Tibial nerve (tissue), 4 donors: Measurements from ENCODE around the gene SBSN. TPM values are rescaled to one million over a fixed set of nuclear protein-coding genes. Genes with fewer than 3 reads are reported as not detected.
"Not testable (repeated sequence)": the region's sequence is repeated elsewhere in the genome, so short reads cannot be mapped to it uniquely, and the experiment has no call there.

Experiments used
- DNase-seq, 2 donors: peaks; one replicate each; pipeline ENCODE4 v3.0.0-alpha.2; 2019; ENCODE audit warnings: low spot score in 2 of 2
- H3K27ac ChIP-seq, 4 donors: fragments of 200-600 bp; sonication (generic) in 3 of 4; one replicate each; pipeline ENCODE4 v1.5.1; 2017 to 2019; ENCODE audit warnings: mild to moderate bottlenecking in 1 of 4
- H3K27me3 ChIP-seq, 2 donors: fragments of 200-600 bp; sonication (generic) in 1 of 2; one replicate each; pipeline versions ENCODE4 v1.5.1 to v1.6.0; 2017 to 2019
- H3K36me3 ChIP-seq, 3 donors: fragments of 200-600 bp; sonication (generic); one replicate each; pipeline ENCODE4 v1.5.1; 2018 to 2019
- H3K4me1 ChIP-seq, 4 donors: fragments of 200-600 bp; sonication (generic) in 3 of 4; one replicate each; pipeline ENCODE4 v1.5.1; 2017 to 2019
- H3K4me3 ChIP-seq, 4 donors: fragments of 200-600 bp; sonication (generic) in 3 of 4; one replicate each; pipeline ENCODE4 v1.5.1; 2017 to 2019; ENCODE audit warnings: mild to moderate bottlenecking in 1 of 4, moderate library complexity in 1 of 4
- H3K9me3 ChIP-seq, 4 donors: fragments of 200-600 bp; sonication (generic) in 3 of 4; one replicate each; pipeline ENCODE4 v1.5.1; 2017 to 2019
- EP300 ChIP-seq, 2 donors: sonication (generic); formaldehyde crosslinking; IDR thresholded peaks; one replicate each; pipeline ENCODE4 v1.6.1; 2017; ENCODE audit warnings: antibody characterized with exemption in 2 of 2, mild to moderate bottlenecking in 1 of 2
- POLR2A ChIP-seq, 2 donors: fragments of 450-650 bp; IDR thresholded peaks; one replicate each; pipeline ENCODE4 v1.6.1; 2017; ENCODE audit warnings: antibody characterized with exemption in 2 of 2, mild to moderate bottlenecking in 2 of 2, moderate library complexity in 2 of 2
- WGBS, 2 donors: methylation state at CpG; one replicate each; pipeline ENCODE4 v1.1.5; 2018; 5-methylcytosine and 5-hydroxymethylcytosine counted together
- total RNA-seq, 4 donors: library from RNA; depleted of rRNA; stranded (reverse); fragments of >200 nt; gene quantifications; one replicate each; pipeline ENCODE4 v1.1.0, GENCODE V29; 2016
- TF ChIP-seq, protein P1 (sequence below), 5 experiments: fragments of 200-600 bp in 3 of 5; fragments of 450-650 bp in 2 of 5; sonication (generic) in 3 of 5; IDR thresholded peaks; one replicate each; pipeline ENCODE4 v1.5.1; 2016 to 2019; ENCODE audit warnings: antibody characterized with exemption in 5 of 5, mild to moderate bottlenecking in 3 of 5, moderate library complexity in 2 of 5

The SBSN gene
- total RNA-seq, 4 donors from 2014 or later = not detected

DNA sequence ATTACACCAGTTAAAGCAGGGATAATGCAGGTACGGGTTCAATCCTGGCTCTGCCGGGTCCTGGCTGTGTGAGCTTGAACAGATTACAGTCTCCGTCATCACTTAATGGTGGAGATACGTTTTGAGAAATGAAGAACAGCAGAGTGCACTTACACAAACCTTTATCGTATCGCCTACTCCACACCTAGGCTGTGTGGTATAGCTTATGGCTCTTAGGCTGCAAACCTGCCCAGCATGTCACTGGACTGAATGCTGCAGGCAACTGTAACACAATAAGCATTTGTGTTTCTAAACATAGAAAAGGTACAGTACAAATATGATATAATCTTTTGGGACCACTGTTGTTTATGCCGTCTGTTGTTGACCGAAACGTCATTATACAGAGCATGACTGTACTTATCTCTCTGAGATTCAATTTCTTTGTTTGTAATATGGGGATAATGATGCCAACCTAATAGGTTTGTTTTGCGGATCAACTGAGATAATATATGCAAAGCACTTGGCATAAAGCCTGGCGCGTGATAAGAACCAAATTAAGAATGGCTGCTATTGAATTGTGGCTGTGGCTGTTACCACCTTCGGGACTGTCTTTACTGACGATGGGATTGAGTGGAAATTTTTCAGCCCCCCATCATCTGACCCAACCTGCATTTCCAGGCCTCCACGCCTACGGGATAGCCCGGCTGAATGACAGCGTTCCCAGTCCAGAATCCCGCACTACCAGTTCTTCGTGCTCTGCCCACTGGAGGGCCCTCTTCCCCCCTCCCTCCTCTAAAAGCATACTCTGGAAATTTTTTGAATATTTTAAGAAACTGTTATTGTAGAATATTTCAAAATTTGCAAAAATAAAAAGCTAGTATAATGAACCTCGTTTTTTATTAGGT lies 49.1 kb downstream of the SBSN start:
- TF ChIP-seq EP300 (IDR thresholded peaks at IDR 0.05) (no peak), POLR2A (IDR thresholded peaks at IDR 0.05) (no peak)
- TF ChIP-seq, protein P1, sequence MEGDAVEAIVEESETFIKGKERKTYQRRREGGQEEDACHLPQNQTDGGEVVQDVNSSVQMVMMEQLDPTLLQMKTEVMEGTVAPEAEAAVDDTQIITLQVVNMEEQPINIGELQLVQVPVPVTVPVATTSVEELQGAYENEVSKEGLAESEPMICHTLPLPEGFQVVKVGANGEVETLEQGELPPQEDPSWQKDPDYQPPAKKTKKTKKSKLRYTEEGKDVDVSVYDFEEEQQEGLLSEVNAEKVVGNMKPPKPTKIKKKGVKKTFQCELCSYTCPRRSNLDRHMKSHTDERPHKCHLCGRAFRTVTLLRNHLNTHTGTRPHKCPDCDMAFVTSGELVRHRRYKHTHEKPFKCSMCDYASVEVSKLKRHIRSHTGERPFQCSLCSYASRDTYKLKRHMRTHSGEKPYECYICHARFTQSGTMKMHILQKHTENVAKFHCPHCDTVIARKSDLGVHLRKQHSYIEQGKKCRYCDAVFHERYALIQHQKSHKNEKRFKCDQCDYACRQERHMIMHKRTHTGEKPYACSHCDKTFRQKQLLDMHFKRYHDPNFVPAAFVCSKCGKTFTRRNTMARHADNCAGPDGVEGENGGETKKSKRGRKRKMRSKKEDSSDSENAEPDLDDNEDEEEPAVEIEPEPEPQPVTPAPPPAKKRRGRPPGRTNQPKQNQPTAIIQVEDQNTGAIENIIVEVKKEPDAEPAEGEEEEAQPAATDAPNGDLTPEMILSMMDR (IDR thresholded peaks at IDR 0.05) = no peak
- DNase-seq = no peak
- 76 to 77% methylated on average over 21 of the region's 21 CpGs for WGBS, 2 donors
- H3K27ac ChIP-seq = no peak overlapping the region
- no peaks in the 10 kb centered on the region for H3K9me3 ChIP-seq
- no peaks in the 10 kb centered on the region for H3K36me3 ChIP-seq
- peaks cover 0 to 3% of the 10 kb centered on the region in 2 donors for H3K27me3 ChIP-seq
- H3K4me3 ChIP-seq = no peak overlapping the region
- H3K4me1 ChIP-seq = no peaks in the 10 kb centered on the region

- Histone ChIP-seq H3K27ac (no peak overlapping the region), H3K27me3 (no peaks in the 10 kb centered on the region), H3K36me3 (no peaks in the 10 kb centered on the region), H3K4me1 (no peaks in the 10 kb centered on the region), H3K9me3 (no peaks in the 10 kb centered on the region), H3K4me3 (no peak overlapping the region)
- no peak for DNase-seq
- no peak for TF ChIP-seq POLR2A (IDR thresholded peaks at IDR 0.05)
- no peak for TF ChIP-seq EP300 (IDR thresholded peaks at IDR 0.05)
- TF ChIP-seq, protein P1 (IDR thresholded peaks at IDR 0.05) = no peak
- 38 to 47% methylated on average over 4 of the region's 4 CpGs for WGBS, 2 donors
Measured at GRCh38 chr19:35476149-35476548, 52.0 kb downstream of the SBSN start.

GRCh38 chr19:35474594-35474993 lies 53.5 kb downstream of the SBSN start:
- not testable (repeated sequence) for H3K9me3 ChIP-seq, H3K36me3 ChIP-seq, H3K4me3 ChIP-seq, H3K27ac ChIP-seq, H3K4me1 ChIP-seq, H3K27me3 ChIP-seq, DNase-seq
- WGBS, 2 donors = 95% methylated on average over 7 of the region's 7 CpGs

DNA sequence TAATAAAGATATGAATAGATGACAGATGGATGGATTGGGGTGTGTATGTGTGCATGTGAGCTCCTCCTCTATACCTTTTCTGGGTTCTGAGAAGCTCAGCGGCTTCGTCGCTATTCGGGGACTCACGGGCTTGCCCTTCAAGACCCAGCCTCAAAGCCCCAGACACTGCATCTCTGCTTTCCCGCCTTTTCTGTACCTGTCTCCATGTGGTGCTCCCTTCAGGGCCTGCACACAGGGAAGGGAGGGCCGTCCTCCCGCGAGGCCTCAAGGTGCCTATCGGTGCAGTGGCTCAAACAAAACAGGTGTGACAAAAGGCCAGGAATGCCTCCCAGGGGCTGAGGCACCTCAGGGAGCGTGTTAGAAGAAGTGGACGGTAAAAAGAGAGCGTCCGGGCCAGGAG lies 54.0 kb downstream of the SBSN start:
- Histone ChIP-seq H3K36me3 (no peaks in the 10 kb centered on the region), H3K4me1 (no peaks in the 10 kb centered on the region), H3K9me3 (no peaks in the 10 kb centered on the region), H3K4me3 (no peak overlapping the region), H3K27me3 (no peaks in the 10 kb centered on the region), H3K27ac (no peak overlapping the region)
- TF ChIP-seq, protein P1 (IDR thresholded peaks at IDR 0.05) = no peak
- TF ChIP-seq EP300 (IDR thresholded peaks at IDR 0.05) (no peak), POLR2A (IDR thresholded peaks at IDR 0.05) (no peak)
- no peak for DNase-seq
- 88 to 93% methylated on average over 14 of the region's 14 CpGs for WGBS, 2 donors

Other genes with a start within 250 kb of the SBSN start
- gene HAMP, start 245.8 kb downstream of the SBSN start, total RNA-seq = 1 to 10 TPM in 1 of 4 donors, not detected in 3; 2.9 TPM
- 10 to 100 TPM; 31.8 to 49.6 (median 38.4) TPM for gene MAG, start 236.2 kb downstream of the SBSN start, total RNA-seq
- gene CD22, start 199.1 kb downstream of the SBSN start, total RNA-seq = 10 to 100 TPM in 3 of 4 donors, 1 to 10 TPM in 1; 7.2 to 22.8 (median 13.4) TPM
- under 1 TPM in 1 of 4 donors, not detected in 3; 0.59 TPM for gene FFAR1, start 180.4 kb downstream of the SBSN start, total RNA-seq
- under 1 TPM in 1 of 4 donors, not detected in 3; 0.87 TPM for gene FFAR3, start 169.9 kb downstream of the SBSN start, total RNA-seq
- gene GPR42, start 157.2 kb downstream of the SBSN start, total RNA-seq = not detected
- under 1 TPM in 1 of 4 donors, not detected in 3; 0.22 TPM for gene FFAR2, start 80.1 kb downstream of the SBSN start, total RNA-seq
- gene KRTDAP, start 37.8 kb downstream of the SBSN start, total RNA-seq = not detected
- gene DMKN, start 14.7 kb downstream of the SBSN start, total RNA-seq = 10 to 100 TPM in 3 of 4 donors, 1 to 10 TPM in 1; 8.2 to 33.5 (median 26.5) TPM
- not detected for gene GAPDHS, start 5.1 kb upstream of the SBSN start, total RNA-seq
- gene TMEM147, start 17.3 kb upstream of the SBSN start, total RNA-seq = 100 to 1,000 TPM in 1 of 4 donors, 10 to 100 TPM in 3; 63.8 to 103 (median 68.2) TPM
- under 1 TPM in 1 of 4 donors, not detected in 3; 0.63 TPM for gene ATP4A, start 35.3 kb upstream of the SBSN start, total RNA-seq
- not detected for gene PMIS2, start 57.9 kb upstream of the SBSN start, total RNA-seq
- gene HAUS5, start 84.4 kb upstream of the SBSN start, total RNA-seq = 10 to 100 TPM in 3 of 4 donors, 1 to 10 TPM in 1; 9.8 to 17.1 (median 11.0) TPM
- gene RBM42, start 100.7 kb upstream of the SBSN start, total RNA-seq = 10 to 100 TPM; 77.4 to 88.3 (median 80.0) TPM
- 1 to 10 TPM in 1 of 4 donors, under 1 TPM in 1, not detected in 2; 0.84 to 2.2 TPM for gene ETV2, start 113.4 kb upstream of the SBSN start, total RNA-seq
- 100 to 1,000 TPM; 293 to 338 (median 316) TPM for gene COX6B1, start 120.0 kb upstream of the SBSN start, total RNA-seq
- not detected for gene UPK1A, start 138.2 kb upstream of the SBSN start, total RNA-seq
- not detected for gene ZBTB32, start 176.2 kb upstream of the SBSN start, total RNA-seq
- 10 to 100 TPM; 12.9 to 38.7 (median 25.5) TPM for gene KMT2B, start 189.7 kb upstream of the SBSN start, total RNA-seq
- gene IGFLR1, start 214.1 kb upstream of the SBSN start, total RNA-seq = 10 to 100 TPM in 2 of 4 donors, 1 to 10 TPM in 2; 4.8 to 25.5 (median 10.7) TPM
- 10 to 100 TPM; 17.8 to 51.1 (median 43.2) TPM for gene U2AF1L4, start 217.1 kb upstream of the SBSN start, total RNA-seq
- gene PSENEN, start 217.3 kb upstream of the SBSN start, total RNA-seq = 10 to 100 TPM; 33.1 to 46.7 (median 40.3) TPM
- 10 to 100 TPM; 18.1 to 32.7 (median 20.6) TPM for gene LIN37, start 220.3 kb upstream of the SBSN start, total RNA-seq
- gene HSPB6, start 228.7 kb upstream of the SBSN start, total RNA-seq = 100 to 1,000 TPM in 3 of 4 donors, 10 to 100 TPM in 1; 85.2 to 190 (median 124) TPM
- 10 to 100 TPM; 14.2 to 32.7 (median 19.9) TPM for gene PROSER3, start 229.9 kb upstream of the SBSN start, total RNA-seq
- gene ARHGAP33, start 247.3 kb upstream of the SBSN start, total RNA-seq = 10 to 100 TPM in 3 of 4 donors, 1 to 10 TPM in 1; 6.6 to 46.8 (median 26.1) TPM